Right hindlimb (tissue), 1 donor: ENCODE data around the gene ZNF135.

ENCODE experiments used
- DNase-seq: peaks from one replicate; pipeline ENCODE4 v3.0.0-alpha.2; 2018

The ZNF135 gene

DNA sequence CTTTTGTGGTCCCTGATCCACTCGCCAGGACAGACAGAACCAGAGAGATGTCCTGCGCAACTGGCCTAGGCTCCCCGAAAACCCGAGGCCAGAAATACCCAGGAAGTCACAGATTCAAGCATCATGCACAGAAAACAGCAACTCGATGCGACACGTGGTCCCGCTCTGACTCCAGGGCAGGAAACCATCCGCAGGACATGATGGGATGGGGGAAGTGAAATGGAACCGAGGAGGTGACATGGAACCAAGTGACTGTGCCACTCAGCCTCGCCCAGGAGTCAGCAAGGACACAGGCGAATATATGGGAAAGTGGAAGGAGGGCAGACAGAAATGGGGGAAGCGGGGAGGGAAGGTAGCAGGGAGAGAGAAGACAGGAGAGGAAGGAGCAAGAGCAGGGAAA, 37.8 kb downstream of the ZNF135 start:
- DNase-seq, result no peak

DNA sequence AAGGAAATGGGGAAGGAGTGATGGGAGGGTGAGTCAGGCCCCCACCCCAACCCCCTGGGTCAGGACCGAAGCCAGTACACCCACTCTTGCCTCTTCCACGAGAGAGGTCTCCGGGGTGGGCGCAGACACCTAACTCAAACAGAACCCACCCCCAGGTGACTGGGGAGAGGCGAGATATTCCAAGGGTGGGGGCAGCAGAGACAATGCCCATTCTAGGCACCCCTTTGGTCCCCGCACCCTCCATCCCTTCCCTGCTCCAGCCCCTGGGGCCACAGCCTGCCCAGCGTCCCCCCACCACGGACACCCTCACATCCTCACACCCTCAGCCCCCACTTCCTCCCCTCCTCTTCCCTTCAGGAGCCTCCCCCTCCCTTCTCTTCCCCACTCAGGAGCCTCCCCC, 38.3 kb downstream of the ZNF135 start:
- no peak for DNase-seq

DNA sequence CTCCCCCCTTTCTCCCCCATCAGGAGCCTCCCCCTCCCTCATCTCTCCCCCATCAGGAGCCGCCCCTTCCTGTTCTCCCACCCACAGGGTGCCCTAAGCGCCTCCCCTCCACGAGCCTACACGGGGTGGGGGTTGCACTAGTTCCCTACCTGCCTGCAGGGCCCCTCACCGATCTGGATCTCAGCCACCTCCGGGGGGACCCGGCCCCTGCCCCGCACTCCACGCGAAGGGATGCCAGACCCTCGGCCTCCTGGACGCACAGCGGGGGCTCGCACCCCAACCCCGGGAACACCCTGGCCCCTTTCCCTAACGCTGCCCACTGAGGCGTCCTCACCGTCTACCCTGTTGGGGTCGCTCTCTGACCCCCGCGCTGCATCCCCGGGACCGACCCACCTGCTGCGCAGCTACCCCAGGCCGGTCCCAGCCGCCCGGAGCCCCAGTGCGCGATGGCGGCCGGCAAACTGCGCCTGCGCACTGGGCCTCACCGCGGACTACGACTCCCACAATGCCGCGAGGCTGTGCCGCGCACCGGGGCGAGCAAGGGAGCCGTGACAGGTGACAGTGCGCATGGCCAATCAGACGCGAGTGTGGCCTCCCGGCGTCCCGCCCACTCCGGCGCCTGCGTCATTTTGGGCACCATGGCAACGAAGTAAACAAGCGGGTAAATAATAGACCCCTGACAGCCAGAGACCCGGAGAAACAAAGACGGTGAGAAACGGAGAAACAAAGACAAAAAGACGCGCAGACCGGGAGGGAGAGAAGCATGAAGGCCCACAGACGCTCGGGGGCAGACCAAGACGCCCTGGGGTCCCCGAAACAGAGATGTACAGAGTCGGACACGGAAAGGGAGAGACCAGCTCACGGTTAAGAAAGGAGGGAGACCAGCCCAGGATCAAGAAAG, 38.9 kb downstream of the ZNF135 start, which contains the start of gene ZSCAN18:
Gene ZSCAN18 (minus strand): TSS at position 451 of the 901 bp plus-strand sequence. CDS start 7,964 bp downstream, outside the sequence.
- DNase-seq, result peak; percentile 99

DNA sequence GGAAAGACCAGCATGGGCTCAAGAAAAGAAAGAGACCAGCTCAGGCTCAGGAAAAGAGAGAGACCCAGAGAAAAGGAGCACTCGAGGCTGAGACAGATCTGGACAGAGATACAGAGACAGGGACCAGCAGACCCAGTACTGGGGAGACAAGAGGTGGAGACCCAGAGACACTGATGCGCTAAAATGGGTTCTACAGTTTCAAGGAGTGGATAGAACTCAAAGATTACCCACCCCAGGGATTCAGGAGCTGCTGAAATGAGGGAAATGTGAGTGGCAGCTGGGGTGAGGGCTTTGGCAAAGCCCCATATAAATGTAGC, 39.6 kb downstream of the ZNF135 start:
- DNase-seq, result no peak

DNA sequence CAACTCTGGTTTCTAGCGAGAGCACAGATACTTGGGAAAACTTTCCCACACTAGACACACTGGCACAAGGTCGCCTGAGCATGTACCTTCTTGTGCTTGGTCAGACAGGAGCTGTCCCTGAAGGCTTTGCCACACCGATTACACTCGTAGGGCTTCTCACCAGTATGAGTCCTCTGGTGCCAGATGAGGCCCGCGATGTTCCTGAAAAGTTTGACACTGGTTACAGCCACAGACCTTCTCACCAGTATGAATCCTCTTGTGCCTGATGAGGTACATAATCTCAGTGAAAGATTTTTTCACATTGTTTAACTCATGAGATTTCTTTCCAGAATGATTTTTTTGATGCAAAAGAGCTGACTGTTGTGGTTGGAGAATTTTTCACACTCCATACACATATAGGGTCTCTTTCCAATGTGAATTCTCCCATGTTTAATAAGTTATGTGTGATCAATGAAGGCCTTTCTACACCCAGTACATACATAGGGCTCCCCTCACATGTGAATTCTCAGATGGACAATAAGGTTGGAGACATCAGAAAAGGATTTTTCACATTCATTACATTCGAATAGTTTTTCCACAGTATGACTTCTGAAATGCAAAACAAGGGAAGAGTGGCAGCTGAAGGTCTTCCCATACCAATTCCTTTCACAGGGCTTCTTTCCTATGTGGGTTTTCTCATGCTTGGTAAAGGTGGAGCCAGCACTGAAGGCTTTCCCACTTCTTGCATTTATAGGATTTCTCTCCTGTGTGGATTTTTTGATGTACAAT, 48.9 kb downstream of the ZNF135 start:
- no peak for DNase-seq

DNA sequence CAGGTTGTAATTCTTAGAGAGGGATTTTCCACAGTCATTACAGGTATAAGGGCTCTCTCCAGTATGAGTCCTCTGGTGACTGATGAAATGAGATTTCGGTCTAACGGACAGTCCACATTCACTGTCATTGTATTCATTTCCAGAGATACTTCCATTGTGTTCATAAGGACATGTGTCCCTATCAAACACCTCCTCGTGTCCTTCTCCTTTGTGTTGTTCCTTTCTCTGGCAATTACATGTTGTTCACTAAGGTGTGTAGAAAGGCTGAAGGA, 49.4 kb downstream of the ZNF135 start:
- no peak for DNase-seq

DNA sequence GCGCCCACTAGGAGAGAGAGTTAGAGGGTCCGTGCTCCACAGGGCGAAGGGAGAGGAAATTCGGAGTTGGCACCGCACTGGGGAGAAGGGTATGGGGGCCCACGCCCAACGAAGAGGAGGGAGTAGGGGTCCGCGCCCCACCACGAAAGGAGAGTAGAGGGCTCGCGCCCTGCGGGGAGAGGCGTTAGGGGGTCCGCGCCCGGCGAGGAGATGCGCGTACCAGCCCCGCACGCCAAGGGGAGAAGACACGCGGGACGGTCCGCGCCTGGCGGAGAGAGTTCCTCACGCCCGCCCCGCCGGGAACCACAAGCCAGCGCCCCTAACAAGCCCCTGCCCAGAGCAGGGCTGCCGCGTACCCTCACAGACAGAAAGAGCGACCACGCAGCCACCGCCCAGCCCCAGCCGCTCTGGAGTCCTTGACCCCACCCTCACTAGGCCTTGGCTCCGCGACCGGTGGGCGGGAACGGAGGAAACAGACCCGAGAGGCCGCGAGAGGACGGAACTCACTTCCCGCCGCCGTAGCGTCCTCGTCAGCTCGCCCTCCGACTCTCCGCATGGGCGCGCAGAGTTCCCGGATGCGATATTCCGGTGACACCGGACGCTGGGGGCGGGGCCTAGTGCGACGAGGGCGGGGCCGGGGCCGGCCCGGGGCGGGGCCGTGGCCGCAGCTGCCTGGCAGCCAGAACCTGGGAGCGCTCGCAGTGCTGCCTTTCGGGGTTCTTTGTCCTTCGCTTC, 58.9 kb downstream of the ZNF135 start:
- peak; percentile 67 for DNase-seq

DNA sequence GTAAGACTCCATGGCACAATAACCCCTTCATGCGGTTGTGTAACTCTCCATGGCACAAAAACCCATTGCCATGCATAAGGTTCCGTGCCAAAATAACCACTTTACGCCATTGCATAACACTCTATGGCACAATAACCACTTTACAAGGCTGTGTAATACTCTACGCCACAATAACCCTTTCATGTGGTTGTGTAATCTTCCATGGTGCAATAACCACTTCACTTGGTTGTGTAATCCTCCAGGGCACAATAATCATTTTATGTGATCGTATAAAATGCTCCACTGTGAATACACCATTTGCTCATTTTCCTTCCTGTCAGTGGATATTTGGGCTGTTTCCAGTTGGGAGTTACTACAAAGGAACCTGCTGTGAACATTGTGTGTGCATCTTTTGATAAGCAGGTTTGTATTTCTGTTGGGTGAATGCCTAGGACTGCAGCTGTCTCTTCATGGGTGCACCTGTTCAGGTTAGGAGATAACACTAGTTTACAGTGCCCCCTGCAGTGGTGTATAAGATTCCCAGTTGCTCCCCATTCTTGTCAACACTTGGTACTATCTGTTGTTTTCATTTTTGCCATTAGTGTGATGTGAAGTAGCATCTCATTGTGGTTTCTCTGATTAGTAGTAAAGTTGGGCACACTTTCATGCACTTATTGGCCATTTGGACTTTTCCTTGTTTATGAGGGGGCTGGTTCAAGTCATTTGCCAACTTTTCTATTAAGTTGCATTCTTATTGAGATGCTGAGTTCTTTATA, 60.1 kb downstream of the ZNF135 start:
- no peak for DNase-seq
